Parathyroid adenoma (tissue), 2 donors: Measurements from ENCODE around the gene ASZ1.

Source experiments
- H2AFZ ChIP-seq: fragments of 300-600 bp; sonication (generic); one replicate; pipeline ENCODE4 v1.7.0; 2017; ENCODE audit warnings: antibody characterized with exemption, mild to moderate bottlenecking
- H3K27ac ChIP-seq: fragments of 300-600 bp; sonication (generic); one replicate; pipeline ENCODE4 v1.7.0; 2017
- H3K27me3 ChIP-seq: fragments of 300-600 bp; sonication (generic); one replicate; pipeline ENCODE4 v1.7.0; 2017; ENCODE audit warnings: low read length; ENCODE audit not compliant: control insufficient read depth, insufficient read depth
- H3K36me3 ChIP-seq: fragments of 300-600 bp; sonication (generic); one replicate; pipeline ENCODE4 v1.7.0; 2017; ENCODE audit warnings: low read length; ENCODE audit not compliant: control insufficient read depth, insufficient read depth
- H3K4me1 ChIP-seq: fragments of 300-600 bp; sonication (generic); one replicate; pipeline ENCODE4 v1.7.0; 2017; ENCODE audit warnings: control low read depth
- H3K4me2 ChIP-seq: fragments of 300-600 bp; sonication (generic); one replicate; pipeline ENCODE4 v1.7.0; 2017; ENCODE audit warnings: low read length
- H3K4me3 ChIP-seq: fragments of 300-600 bp; sonication (generic); one replicate; pipeline ENCODE4 v1.7.0; 2017; ENCODE audit warnings: low read depth, low read length
- H3K79me2 ChIP-seq: fragments of 300-600 bp; sonication (generic); one replicate; pipeline ENCODE4 v1.7.0; 2017; ENCODE audit warnings: control low read depth
- H3K9ac ChIP-seq: fragments of 300-600 bp; sonication (generic); one replicate; pipeline ENCODE4 v1.7.0; 2017; ENCODE audit warnings: mild to moderate bottlenecking
- H3K9me3 ChIP-seq: fragments of 300-600 bp; sonication (generic); one replicate; pipeline ENCODE4 v1.7.0; 2017; ENCODE audit warnings: low read length; ENCODE audit not compliant: control insufficient read depth
- TF ChIP-seq, protein P1 (sequence below): fragments of 300-600 bp; sonication (generic); IDR thresholded peaks from one replicate; pipeline ENCODE4 v1.7.0; 2017; ENCODE audit warnings: antibody characterized with exemption, mild to moderate bottlenecking
- donor health status: primary hyperparathyroidism.

The ASZ1 gene

GRCh38 chr7:117381362-117381761 lies 45.9 kb downstream of the ASZ1 start:
- Histone ChIP-seq H3K4me2 (no peak overlapping the region), H3K4me3 (no peak overlapping the region), H3K27ac (no peak overlapping the region), H3K27me3 (no peaks in the 10 kb centered on the region), H3K36me3 (no peaks in the 10 kb centered on the region), H2AFZ (no peak overlapping the region), H3K79me2 (no peaks in the 10 kb centered on the region), H3K9me3 (no peaks in the 10 kb centered on the region), H3K4me1 (no peaks in the 10 kb centered on the region), H3K9ac (no peak overlapping the region)
- TF ChIP-seq, protein P1, sequence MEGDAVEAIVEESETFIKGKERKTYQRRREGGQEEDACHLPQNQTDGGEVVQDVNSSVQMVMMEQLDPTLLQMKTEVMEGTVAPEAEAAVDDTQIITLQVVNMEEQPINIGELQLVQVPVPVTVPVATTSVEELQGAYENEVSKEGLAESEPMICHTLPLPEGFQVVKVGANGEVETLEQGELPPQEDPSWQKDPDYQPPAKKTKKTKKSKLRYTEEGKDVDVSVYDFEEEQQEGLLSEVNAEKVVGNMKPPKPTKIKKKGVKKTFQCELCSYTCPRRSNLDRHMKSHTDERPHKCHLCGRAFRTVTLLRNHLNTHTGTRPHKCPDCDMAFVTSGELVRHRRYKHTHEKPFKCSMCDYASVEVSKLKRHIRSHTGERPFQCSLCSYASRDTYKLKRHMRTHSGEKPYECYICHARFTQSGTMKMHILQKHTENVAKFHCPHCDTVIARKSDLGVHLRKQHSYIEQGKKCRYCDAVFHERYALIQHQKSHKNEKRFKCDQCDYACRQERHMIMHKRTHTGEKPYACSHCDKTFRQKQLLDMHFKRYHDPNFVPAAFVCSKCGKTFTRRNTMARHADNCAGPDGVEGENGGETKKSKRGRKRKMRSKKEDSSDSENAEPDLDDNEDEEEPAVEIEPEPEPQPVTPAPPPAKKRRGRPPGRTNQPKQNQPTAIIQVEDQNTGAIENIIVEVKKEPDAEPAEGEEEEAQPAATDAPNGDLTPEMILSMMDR = no peak

- H3K4me1 ChIP-seq = no peaks in the 10 kb centered on the region
- H3K36me3 ChIP-seq = no peaks in the 10 kb centered on the region
- no peak overlapping the region for H2AFZ ChIP-seq
- TF ChIP-seq, protein P1 = no peak
- H3K27me3 ChIP-seq = no peaks in the 10 kb centered on the region
- no peaks in the 10 kb centered on the region for H3K9me3 ChIP-seq
- no peak overlapping the region for H3K4me2 ChIP-seq
- H3K4me3 ChIP-seq = no peak overlapping the region
- no peak overlapping the region for H3K9ac ChIP-seq
- no peaks in the 10 kb centered on the region for H3K79me2 ChIP-seq
- H3K27ac ChIP-seq = no peak overlapping the region
These were observed 51.9 kb downstream of the ASZ1 start for GRCh38 chr7:117375380-117375779.

DNA sequence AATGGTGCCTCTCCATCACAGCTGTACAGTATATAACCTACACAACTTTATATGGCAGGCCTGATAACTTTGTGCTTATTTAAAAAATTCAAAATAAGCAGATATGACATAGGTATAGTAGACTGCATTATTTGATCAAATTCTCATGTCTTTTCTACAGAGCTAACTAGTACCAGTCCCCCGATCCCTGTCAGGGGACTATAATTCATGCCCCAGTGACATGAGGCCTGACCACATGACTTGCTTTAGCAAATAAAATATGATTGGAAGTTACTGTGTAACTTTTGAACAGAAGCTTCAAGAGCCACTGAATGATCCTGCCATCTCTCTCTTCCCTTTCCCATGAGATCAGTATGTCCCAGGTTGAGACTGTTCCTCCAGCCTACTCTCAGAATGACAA lies 55.2 kb downstream of the ASZ1 start:
- no peaks in the 10 kb centered on the region for H3K4me1 ChIP-seq
- H3K9me3 ChIP-seq = no peaks in the 10 kb centered on the region
- TF ChIP-seq, protein P1 = no peak
- no peak overlapping the region for H3K4me2 ChIP-seq
- H3K4me3 ChIP-seq = no peak overlapping the region
- no peaks in the 10 kb centered on the region for H3K79me2 ChIP-seq
- H3K27ac ChIP-seq = no peak overlapping the region
- H3K36me3 ChIP-seq = no peaks in the 10 kb centered on the region
- H3K9ac ChIP-seq = no peak overlapping the region
- no peaks in the 10 kb centered on the region for H3K27me3 ChIP-seq
- H2AFZ ChIP-seq = no peak overlapping the region

DNA sequence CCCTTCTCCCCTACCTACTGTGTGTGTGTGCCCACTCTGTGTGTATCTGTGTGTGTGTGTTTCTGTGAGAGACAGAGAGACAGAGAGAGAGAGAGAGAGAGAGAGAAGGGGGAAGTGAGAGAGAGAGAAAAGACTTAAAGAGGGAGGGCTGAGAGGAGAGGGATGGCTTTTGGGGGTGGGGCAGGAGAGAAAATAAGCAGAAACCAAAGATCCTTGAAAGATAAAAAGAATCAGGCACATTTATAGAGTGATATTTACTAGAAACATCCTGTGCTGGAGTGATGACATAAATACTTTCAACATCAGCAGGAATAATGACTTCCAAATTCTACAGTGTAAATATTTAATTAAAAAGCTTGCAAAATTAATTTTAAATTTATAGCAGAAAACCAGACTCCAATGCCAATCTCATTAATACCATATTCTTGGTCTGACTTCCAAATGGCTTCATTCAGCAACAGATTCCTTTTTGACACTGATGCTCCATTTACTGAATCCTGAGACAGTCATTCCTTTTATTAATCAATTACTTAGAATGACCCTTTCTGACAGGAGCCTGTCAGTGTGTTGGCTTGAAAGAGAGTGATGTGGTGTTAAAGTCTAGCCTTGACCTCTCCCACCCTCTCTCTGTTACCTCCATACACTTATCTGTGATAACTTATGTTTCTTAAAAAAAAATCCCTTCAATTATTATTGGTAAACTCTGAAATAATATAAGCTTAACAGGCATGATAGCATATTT lies 62.8 kb downstream of the ASZ1 start:
- no peaks in the 10 kb centered on the region for H3K36me3 ChIP-seq
- H3K4me3 ChIP-seq = no peak overlapping the region
- H3K9me3 ChIP-seq = no peaks in the 10 kb centered on the region
- no peak overlapping the region for H3K4me2 ChIP-seq
- no peak overlapping the region for H2AFZ ChIP-seq
- H3K27me3 ChIP-seq = no peaks in the 10 kb centered on the region
- no peak overlapping the region for H3K27ac ChIP-seq
- H3K79me2 ChIP-seq = no peaks in the 10 kb centered on the region
- no peak overlapping the region for H3K9ac ChIP-seq
- H3K4me1 ChIP-seq = no peaks in the 10 kb centered on the region
- TF ChIP-seq, protein P1 = no peak

GRCh38 chr7:117362294-117362888 lies 64.9 kb downstream of the ASZ1 start:
- no peaks in the 10 kb centered on the region for H3K27me3 ChIP-seq
- no peak overlapping the region for H3K9ac ChIP-seq
- no peak overlapping the region for H3K27ac ChIP-seq

More at GRCh38 chr7:117362294-117362888, 64.9 kb downstream of the ASZ1 start:
- Histone ChIP-seq H3K4me1 (no peaks in the 10 kb centered on the region), H2AFZ (no peak overlapping the region), H3K4me2 (no peak overlapping the region), H3K79me2 (no peaks in the 10 kb centered on the region), H3K4me3 (no peak overlapping the region), H3K36me3 (no peaks in the 10 kb centered on the region), H3K9me3 (no peaks in the 10 kb centered on the region)
- TF ChIP-seq, protein P1 = no peak
